GM23248 (cell line): ENCODE measurements around the gene VWA8. TPM values are rescaled to one million over a fixed set of nuclear protein-coding genes. Genes with fewer than 3 reads are reported as not detected.
"Not testable (repeated sequence)": the region's sequence is repeated elsewhere in the genome, so short reads cannot be mapped to it uniquely, and the experiment has no call there.

Experiments used
- DNase-seq: peaks from one replicate; pipeline ENCODE4 v3.0.0-alpha.2; 2015
- H2AFZ ChIP-seq: fragments of 200-600 bp; sonication (generic); 2 replicates; pipeline ENCODE4 v1.6.1; 2016; ENCODE audit warnings: antibody characterized with exemption
- H3F3A ChIP-seq: fragments of 200-600 bp; sonication (generic); 2 replicates; pipeline ENCODE4 v1.6.1; 2016; ENCODE audit warnings: mild to moderate bottlenecking, antibody characterized with exemption, mixed run types; ENCODE audit not compliant: insufficient read depth
- H3K27ac ChIP-seq: fragments of 200-600 bp; sonication (generic); 2 replicates; pipeline ENCODE4 v1.5.1; 2016; ENCODE audit warnings: mild to moderate bottlenecking
- H3K27me3 ChIP-seq: fragments of 200-600 bp; sonication (generic); replicated peaks from 2 replicates; pipeline ENCODE4 v1.6.1; 2016; ENCODE audit warnings: mild to moderate bottlenecking; ENCODE audit not compliant: insufficient read depth
- H3K36me3 ChIP-seq: fragments of 200-600 bp; sonication (generic); 2 replicates; pipeline ENCODE4 v1.6.1; 2016; ENCODE audit warnings: low read depth, mild to moderate bottlenecking
- H3K4me1 ChIP-seq: fragments of 200-600 bp; sonication (generic); 2 replicates; pipeline ENCODE4 v1.6.1; 2016; ENCODE audit warnings: mild to moderate bottlenecking; ENCODE audit not compliant: insufficient read depth
- H3K4me2 ChIP-seq: fragments of 200-600 bp; sonication (generic); one replicate; pipeline ENCODE4 v1.6.1; 2016; ENCODE audit warnings: mild to moderate bottlenecking; ENCODE audit not compliant: unreplicated experiment
- H3K4me3 ChIP-seq: fragments of 200-600 bp; sonication (generic); 2 replicates; pipeline ENCODE4 v1.5.1; 2016; ENCODE audit warnings: mild to moderate bottlenecking
- H3K79me2 ChIP-seq: fragments of 200-600 bp; sonication (generic); 2 replicates; pipeline ENCODE4 v1.6.1; 2016; ENCODE audit warnings: mild to moderate bottlenecking; ENCODE audit not compliant: insufficient read depth
- H3K9ac ChIP-seq: fragments of 200-600 bp; sonication (generic); 2 replicates; pipeline ENCODE4 v1.6.1; 2016; ENCODE audit warnings: mild to moderate bottlenecking
- H3K9me2 ChIP-seq: fragments of 200-600 bp; sonication (generic); 2 replicates; pipeline ENCODE4 v1.6.1; 2016; ENCODE audit warnings: mixed run types, mild to moderate bottlenecking, moderate library complexity; ENCODE audit not compliant: insufficient read depth
- H3K9me3 ChIP-seq: fragments of 200-600 bp; sonication (generic); one replicate; pipeline ENCODE4 v1.6.1; 2017; ENCODE audit warnings: low read depth
- H4K20me1 ChIP-seq: fragments of 200-600 bp; sonication (generic); 2 replicates; pipeline ENCODE4 v1.6.0; 2016; ENCODE audit not compliant: insufficient read depth
- EZH2 ChIP-seq: fragments of 200-600 bp; sonication (generic); IDR thresholded peaks from 2 replicates; pipeline ENCODE4 v1.6.1; 2018; ENCODE audit warnings: antibody characterized with exemption, mild to moderate bottlenecking; ENCODE audit not compliant: insufficient read depth, poor library complexity, severe bottlenecking
- EZH2phosphoT487 ChIP-seq: fragments of 200-600 bp; sonication (generic); IDR thresholded peaks from 2 replicates; pipeline ENCODE4 v1.6.1; 2018; ENCODE audit warnings: antibody characterized with exemption, moderate library complexity, mild to moderate bottlenecking, low read depth; ENCODE audit not compliant: insufficient read depth
- WGBS, 2 experiments: methylation state at CpG; one replicate each; pipeline ENCODE4 v1.1.6; 2015 to 2017; ENCODE audit warnings: low lambda C conversion rate in 2 of 2, low coverage in 1 of 2; ENCODE audit errors: missing lambda C conversion rate in 2 of 2; 5-methylcytosine and 5-hydroxymethylcytosine counted together
- in situ Hi-C: fragments of 300-500 bp; cut with MboI; formaldehyde crosslinking; loops from 2 replicates; pipeline ENCODE4 v1.15.0; 2020
- polyA plus RNA-seq: library from polyadenylated mRNA; unstranded; fragments of >200 nt; fragmentation: Nextera tagmentation; extraction: Ambion mirVana; gene quantifications from 2 replicates; pipeline ENCODE4 v1.2.1, GENCODE V29; 2016
- total RNA-seq: library from RNA; depleted of rRNA; stranded (reverse); fragments of >200 nt; shearing (Covaris generic); gene quantifications from 2 replicates; pipeline ENCODE4 v1.2.3, GENCODE V29; 2014

The VWA8 gene
- total and polyA plus RNA-seq, 2 experiments from 2014 or later = 3.9 to 10.1 TPM

- 0 out of 2 replicates have a peak overlapping the region, but pooled peaks have one; percentile 6 for H3K27ac ChIP-seq
- H4K20me1 ChIP-seq = no peaks in the 10 kb centered on the region
- no peak overlapping the region for H3K4me2 ChIP-seq
- in situ Hi-C loops = no loop called here
- TF ChIP-seq EZH2phosphoT487 = no peak
- TF ChIP-seq EZH2 = no peak
- peaks cover 9% of the 10 kb centered on the region; the same call in 1 of the 2 replicates for H3K4me1 ChIP-seq
- WGBS, 2 experiments = 88 to 91% methylated on average over 3 of the region's 3 CpGs
- DNase-seq = no peak
- no peak overlapping the region for H3K4me3 ChIP-seq
- H3K36me3 ChIP-seq = no peaks in the 10 kb centered on the region
- no peaks in the 10 kb centered on the region for H3K79me2 ChIP-seq
- H3K9me2 ChIP-seq = no peaks in the 10 kb centered on the region
- no peaks in the 10 kb centered on the region for H3K9me3 ChIP-seq
- peaks cover 10% of the 10 kb centered on the region for H3F3A ChIP-seq
- no peak overlapping the region for H3K9ac ChIP-seq
- no peaks in the 10 kb centered on the region for H3K27me3 ChIP-seq
- no peak overlapping the region for H2AFZ ChIP-seq
These were observed 209.0 kb downstream of the VWA8 start for GRCh38 chr13:41751734-41752445.

GRCh38 chr13:41751277-41751676 lies 209.6 kb downstream of the VWA8 start:
- H3F3A ChIP-seq = peaks cover 10% of the 10 kb centered on the region
- no peak overlapping the region for H3K4me2 ChIP-seq
- H4K20me1 ChIP-seq = no peaks in the 10 kb centered on the region
- H3K27me3 ChIP-seq = no peaks in the 10 kb centered on the region
- no peak overlapping the region for H3K9ac ChIP-seq
- H3K9me2 ChIP-seq = no peaks in the 10 kb centered on the region
- in situ Hi-C loops = no loop called here
- TF ChIP-seq EZH2 = no peak
- no peak for TF ChIP-seq EZH2phosphoT487
- H3K79me2 ChIP-seq = no peaks in the 10 kb centered on the region
- H3K27ac ChIP-seq = 0 out of 2 replicates have a peak overlapping the region, but pooled peaks have one; percentile 6
- H2AFZ ChIP-seq = no peak overlapping the region
- no peaks in the 10 kb centered on the region for H3K9me3 ChIP-seq
- no peak overlapping the region for H3K4me3 ChIP-seq
- 8 to 17% methylated on average over 2 of the region's 2 CpGs for WGBS, 2 experiments
- DNase-seq = peak; percentile 70
- H3K36me3 ChIP-seq = no peaks in the 10 kb centered on the region
- H3K4me1 ChIP-seq = peaks cover 11% of the 10 kb centered on the region

DNA sequence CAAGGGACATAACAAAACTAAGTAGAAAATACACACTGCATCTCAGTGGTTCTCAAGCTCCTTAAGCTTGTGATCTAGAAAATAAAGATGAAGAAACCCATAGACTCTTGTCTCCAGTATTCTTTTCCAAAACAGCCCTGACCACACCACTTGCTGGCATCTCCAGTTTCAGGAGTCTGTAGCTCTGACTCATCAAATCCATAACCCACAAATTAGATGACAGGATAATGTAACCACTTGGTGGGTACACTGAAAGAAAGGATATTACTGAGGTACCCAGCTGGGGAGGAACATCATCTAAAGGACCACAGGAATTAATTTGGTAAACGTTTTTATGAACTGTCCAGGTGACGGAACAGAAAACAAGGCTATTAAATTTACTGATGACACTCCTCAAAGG lies 214.7 kb downstream of the VWA8 start:
- no peak overlapping the region for H3K4me3 ChIP-seq
- H3K4me1 ChIP-seq = peaks cover 12% of the 10 kb centered on the region
- peaks cover 6% of the 10 kb centered on the region for H3F3A ChIP-seq
- no peaks in the 10 kb centered on the region for H4K20me1 ChIP-seq
- WGBS, 2 experiments = 77 to 83% methylated on average over 2 of the region's 2 CpGs
- no peaks in the 10 kb centered on the region for H3K9me2 ChIP-seq
- no peak overlapping the region for H3K4me2 ChIP-seq
- H3K27ac ChIP-seq = no peak overlapping the region
- no peak overlapping the region for H2AFZ ChIP-seq
- H3K9ac ChIP-seq = no peak overlapping the region
- no peaks in the 10 kb centered on the region for H3K79me2 ChIP-seq
- no peaks in the 10 kb centered on the region for H3K36me3 ChIP-seq
- DNase-seq = peak; percentile 71
- H3K27me3 ChIP-seq = no peaks in the 10 kb centered on the region
- no peak for TF ChIP-seq EZH2phosphoT487
- TF ChIP-seq EZH2 = no peak
- H3K9me3 ChIP-seq = no peaks in the 10 kb centered on the region
- in situ Hi-C loops = no loop called here

DNA sequence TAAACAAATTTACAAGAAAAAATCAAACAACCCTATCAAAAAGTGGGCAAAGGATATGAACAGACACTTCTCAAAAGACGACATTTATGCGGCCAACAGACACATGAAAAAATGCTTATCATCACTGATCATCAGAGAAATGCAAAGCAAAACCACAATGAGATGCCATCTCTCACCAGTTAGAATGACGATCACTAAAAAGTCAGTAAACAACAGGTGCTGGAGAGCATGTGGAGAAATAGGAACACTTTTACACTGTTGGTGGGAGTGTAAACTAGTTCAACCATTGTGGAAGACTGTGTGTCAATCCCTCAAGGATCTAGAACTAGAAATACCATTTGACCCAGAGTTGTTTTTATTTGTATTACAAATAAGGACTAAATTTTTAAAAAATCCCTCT lies 215.4 kb downstream of the VWA8 start:
- H2AFZ ChIP-seq, DNase-seq, H3K36me3 ChIP-seq, H3K9ac ChIP-seq, in situ Hi-C loops, H3K9me2 ChIP-seq, H3K27ac ChIP-seq, H4K20me1 ChIP-seq, H3K4me3 ChIP-seq, H3K9me3 ChIP-seq, H3K27me3 ChIP-seq, H3K79me2 ChIP-seq, H3K4me1 ChIP-seq, H3K4me2 ChIP-seq, H3F3A ChIP-seq: not testable (repeated sequence)
- WGBS, 2 experiments = 99 to 100% methylated on average over 3 of the region's 3 CpGs
